K562 (cell line): ENCODE measurements around the gene COL15A1. TPM values are rescaled to one million over a fixed set of nuclear protein-coding genes. Genes with fewer than 3 reads are reported as not detected.

Experiments used
- ATAC-seq: fragments of 200-7000 bp; cut with Tn5 transposase; 3 replicates; pipeline ENCODE4 v1.9.1; 2020; ENCODE audit warnings: moderate library complexity
- BruUV-seq: library from RNA; stranded (reverse); fragments of 400-500 nt; replicated peaks from 2 replicates; lab custom pipeline; 2021; lab: Mats Ljungman, UMichigan
- CTCF ChIA-PET: fragments of 300-600 bp; formaldehyde crosslinking; extraction: SDS; loops from one replicate; lab custom pipeline; 2021; ENCODE audit warnings: low intra/inter-chr PET ratio; lab: Yijun Ruan, JAX
- POLR2A ChIA-PET: fragments of 300-600, 350-650 bp; sonication (Branson Sonifier 250); formaldehyde crosslinking; extraction: SDS; loops from one replicate; lab custom pipeline; 2021; ENCODE audit warnings: antibody characterized with exemption, inconsistent platforms; lab: Yijun Ruan, JAX
- DNase-seq, 4 experiments: peaks; one replicate each; pipeline versions ENCODE4 v3.0.0 to v3.0.0-alpha.2; 2011 to 2018; ENCODE audit warnings: low spot score in 3 of 4, mixed read lengths in 3 of 4; ENCODE audit errors: extremely low read depth in 1 of 4
- FAIRE-seq: peaks from 2 replicates; lab custom pipeline; 2011; peaks lifted over from hg19 to GRCh38; lab: Jason Lieb, UNC
- H2AFZ ChIP-seq: 2 replicates; pipeline ENCODE4 v1.6.0; 2011; ENCODE audit warnings: low read depth, low read length, control low read depth, inconsistent platforms
- H3K27ac ChIP-seq: fragments of 200-600 bp; 3 replicates; pipeline ENCODE4 v1.8.0; 2011; ENCODE audit warnings: low read depth, mild to moderate bottlenecking, control low read depth, inconsistent platforms, low read length, moderate library complexity, mixed read lengths; ENCODE audit errors: extremely low read depth
- H3K27me3 ChIP-seq, 2 experiments: fragments of 300-600 bp in 1 of 2; 2 replicates in 1 of 2; 3 replicates in 1 of 2; pipeline versions ENCODE4 v1.6.0 to v1.8.0; 2011; ENCODE audit warnings: inconsistent platforms in 2 of 2, low read length in 2 of 2, mild to moderate bottlenecking in 1 of 2, mixed read lengths in 1 of 2, moderate library complexity in 1 of 2; ENCODE audit not compliant: control insufficient read depth in 2 of 2, insufficient read depth in 2 of 2
- H3K36me3 ChIP-seq: fragments of 300-600 bp; 3 replicates; pipeline ENCODE4 v1.8.0; 2011; ENCODE audit warnings: mild to moderate bottlenecking, low read length, inconsistent platforms; ENCODE audit not compliant: control insufficient read depth, insufficient read depth
- H3K4me1 ChIP-seq, 2 experiments: fragments of 200-600 bp in 1 of 2; replicated peaks in 1 of 2; 2 replicates in 1 of 2; 3 replicates in 1 of 2; pipeline versions ENCODE4 v1.5.1 to v1.8.0; 2011; ENCODE audit warnings: inconsistent platforms in 2 of 2, low read length in 2 of 2, mild to moderate bottlenecking in 1 of 2, mixed read lengths in 1 of 2, moderate library complexity in 1 of 2; ENCODE audit not compliant: control insufficient read depth in 2 of 2, insufficient read depth in 2 of 2
- H3K4me2 ChIP-seq: 2 replicates; pipeline ENCODE4 v1.6.1; 2011; ENCODE audit warnings: low read length, control low read depth, inconsistent platforms, mixed read lengths; ENCODE audit not compliant: insufficient read depth
- H3K4me3 ChIP-seq: fragments of 200-600 bp; sonication (generic), shearing (Covaris generic); 2 replicates; pipeline ENCODE4 v1.5.1; 2016; ENCODE audit warnings: control low read depth, inconsistent platforms
- H3K79me2 ChIP-seq: fragments of 200-600 bp; 3 replicates; pipeline ENCODE4 v1.8.0; 2011; ENCODE audit warnings: low read length, inconsistent platforms; ENCODE audit not compliant: control insufficient read depth, insufficient read depth
- H3K9ac ChIP-seq, 2 experiments: 2 replicates each; pipeline versions ENCODE4 v1.6.0 to v1.6.1; 2011; ENCODE audit warnings: low read depth in 2 of 2, low read length in 2 of 2, control low read depth in 1 of 2, inconsistent platforms in 1 of 2, mild to moderate bottlenecking in 1 of 2, mixed read lengths in 1 of 2; ENCODE audit not compliant: insufficient read depth in 1 of 2
- H3K9me1 ChIP-seq: one replicate; pipeline ENCODE4 v1.6.0; 2011; ENCODE audit warnings: inconsistent platforms, mild to moderate bottlenecking, low read length, moderate library complexity; ENCODE audit not compliant: control insufficient read depth, insufficient read depth
- H3K9me3 ChIP-seq: replicated peaks from 2 replicates; pipeline ENCODE4 v1.5.1; 2011; ENCODE audit warnings: low read depth, low read length, inconsistent platforms; ENCODE audit not compliant: control insufficient read depth, insufficient read depth
- H4K20me1 ChIP-seq: replicated peaks from 2 replicates; pipeline ENCODE4 v1.6.1; 2011; ENCODE audit warnings: low read length, inconsistent platforms, mixed read lengths; ENCODE audit not compliant: control insufficient read depth, insufficient read depth
- DMBX1 ChIP-seq: fragments of 250-450 bp; sonication (Bioruptor Pico); IDR thresholded peaks from 2 replicates; pipeline ENCODE4 v1.8.0; 2022; ENCODE audit warnings: inconsistent platforms, mild to moderate bottlenecking, moderate library complexity, borderline replicate concordance
- FIP1L1 ChIP-seq: fragments of 200-400 bp; formaldehyde crosslinking; IDR thresholded peaks from 2 replicates; pipeline ENCODE4 v1.6.1; 2018; ENCODE audit warnings: mild to moderate bottlenecking, low read depth, low read length; ENCODE audit not compliant: poor library complexity, severe bottlenecking
- NEUROD1 ChIP-seq: fragments of 150-350 bp; IDR thresholded peaks from 2 replicates; pipeline ENCODE4 v1.6.1; 2014; ENCODE audit warnings: borderline replicate concordance, low read length, low read depth; ENCODE audit not compliant: partially characterized antibody
- NFYB ChIP-seq: IDR thresholded peaks from 2 replicates; pipeline ENCODE4 v1.6.1; 2011; ENCODE audit warnings: mild to moderate bottlenecking, moderate library complexity; ENCODE audit not compliant: insufficient read length; ENCODE audit errors: extremely low read depth
- NUFIP1 ChIP-seq: fragments of 450-650 bp; IDR thresholded peaks from 2 replicates; pipeline ENCODE4 v1.6.1; 2018; ENCODE audit not compliant: partially characterized antibody
- PHF21A ChIP-seq: fragments of 450-650 bp; IDR thresholded peaks from 2 replicates; pipeline ENCODE4 v1.6.1; 2017; ENCODE audit warnings: low read depth, borderline replicate concordance
- PURB ChIP-seq: sonication (generic); formaldehyde crosslinking; IDR thresholded peaks from 2 replicates; pipeline ENCODE4 v1.9.0; 2021; ENCODE audit warnings: low read depth, mild to moderate bottlenecking, missing genetic modification reagents
- RAD21 ChIP-seq, 2 experiments: fragments of 250-450 bp in 1 of 2; fragments of 450-650 bp in 1 of 2; sonication (Bioruptor Pico) in 1 of 2; formaldehyde crosslinking in 1 of 2; IDR thresholded peaks in 1 of 2; conservative IDR thresholded peaks in 1 of 2; 2 replicates each; pipeline versions ENCODE4 v1.4.0 to v1.8.0; 2020 to 2022; ENCODE audit warnings: mild to moderate bottlenecking in 2 of 2, moderate library complexity in 1 of 2
- ZNF274 ChIP-seq: IDR thresholded peaks from 2 replicates; pipeline ENCODE4 v1.6.1; 2011; ENCODE audit warnings: low read depth, mild to moderate bottlenecking, low read length, moderate library complexity, borderline replicate concordance
- ZNF561 ChIP-seq: fragments of 450-650 bp; formaldehyde crosslinking; conservative IDR thresholded peaks from 2 replicates; pipeline ENCODE4 v1.4.0; 2020; ENCODE audit warnings: mild to moderate bottlenecking, moderate library complexity
- WGBS: fragments of 100-300 bp; shearing (Covaris generic); methylation state at CpG from one replicate; pipeline ENCODE4 v1.1.6; 2016; ENCODE audit warnings: low coverage, mixed read lengths; ENCODE audit not compliant: insufficient coverage; ENCODE audit errors: missing lambda C conversion rate; 5-methylcytosine and 5-hydroxymethylcytosine counted together
- in situ Hi-C: fragments of 300-500 bp; cut with MboI; formaldehyde crosslinking; loops from 4 replicates; pipeline ENCODE4 v1.15.0; 2018; ENCODE audit warnings: inconsistent platforms, mixed read lengths
- intact Hi-C: fragments of 100-400 bp; cut with micrococcal nuclease; formaldehyde crosslinking; loops from 2 replicates; pipeline ENCODE4 v1.14.2; 2022
- polyA plus RNA-seq, 8 experiments: library from polyadenylated mRNA; depleted of rRNA in 4 of 8; stranded (reverse) in 5 of 8; unstranded in 3 of 8; fragments of >200 nt; fragmentation: Nextera tagmentation in 2 of 8; fragmentation: Illumina TruSeq in 1 of 8; extraction: Ambion mirVana in 2 of 8; extraction: Trizol in 1 of 8; gene quantifications; 2 replicates each; pipeline versions ENCODE4 v1.2.1 to v1.2.3, GENCODE V29; 2011 to 2014; ENCODE audit warnings: inconsistent platforms in 1 of 8, missing spikeins in 1 of 8
- total RNA-seq, 7 experiments: library from RNA; depleted of rRNA in 6 of 7; stranded (reverse); fragments of >200 nt in 6 of 7; fragmentation: Illumina TruSeq in 2 of 7; extraction: Trizol in 2 of 7; gene quantifications; 2 replicates each; pipeline versions ENCODE4 v1.2.1 to v1.2.3, GENCODE V29; 2011 to 2021; ENCODE audit warnings: low replicate concordance in 1 of 7
- TF ChIP-seq, protein P1 (sequence below): fragments of 250-450 bp; sonication (Bioruptor Pico); IDR thresholded peaks from 2 replicates; pipeline ENCODE4 v1.5.0; 2020; ENCODE audit warnings: mild to moderate bottlenecking
- TF ChIP-seq, protein P2 (sequence below): sonication (generic); formaldehyde crosslinking; IDR thresholded peaks from 2 replicates; pipeline ENCODE4 v1.8.1; 2023; ENCODE audit warnings: mild to moderate bottlenecking, missing genetic modification reagents
- TF ChIP-seq, protein P3 (sequence below): fragments of 450-650 bp; conservative IDR thresholded peaks from 2 replicates; pipeline ENCODE4 v1.6.1; 2016; ENCODE audit warnings: missing genetic modification characterization, low read depth, mild to moderate bottlenecking, missing compliant biosample characterization, moderate library complexity

The COL15A1 gene
- total and polyA plus RNA-seq, 9 of the 15 experiments (the other 6 are each of a cell fraction or from before 2014, with no cell fraction given), result 0.46 to 5.1 (median 2.6) TPM

DNA sequence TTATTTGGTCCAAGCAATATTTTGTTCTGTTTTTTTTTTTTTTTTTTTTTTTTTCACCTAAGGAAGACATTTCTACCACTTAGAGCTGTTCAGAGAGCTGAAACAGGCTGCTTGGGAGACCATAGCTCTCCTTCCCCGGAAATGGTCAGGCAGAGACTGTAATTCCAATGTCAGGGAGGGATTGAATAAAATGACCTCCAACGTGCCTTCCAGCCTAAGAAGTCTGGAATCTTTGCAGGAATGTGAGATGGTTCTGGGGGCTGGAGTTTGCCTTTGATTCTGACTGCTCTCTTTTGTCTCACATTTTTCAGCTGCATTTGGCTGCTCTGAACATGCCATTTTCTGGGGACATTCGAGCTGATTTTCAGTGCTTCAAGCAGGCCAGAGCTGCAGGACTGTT lies 122.9 kb downstream of the COL15A1 start:
- no peak; the same call in 2 of the 3 replicates for ATAC-seq
- no peaks in the 10 kb centered on the region for H3K9me1 ChIP-seq
- no peaks in the 10 kb centered on the region for H3K9me3 ChIP-seq
- in situ Hi-C loops, result no loop called here
- H3K79me2 ChIP-seq, result no peaks in the 10 kb centered on the region
- WGBS, result 31% methylated on average over 3 of the region's 3 CpGs
- H3K4me2 ChIP-seq, result peak overlapping the region; percentile 26; the same call in 1 of the 2 replicates
- H4K20me1 ChIP-seq, result no peaks in the 10 kb centered on the region
- intact Hi-C loops, result no loop called here
- no peak overlapping the region for H3K27ac ChIP-seq
- POLR2A ChIA-PET, result interaction anchor here (0.6 to 2.0 kb wide), 4 partner anchors 8 to 98 kb away, joined by 3 to 14 read pairs (median 8); no protein-coding TSS in a partner anchor
- H3K9ac ChIP-seq, result peak overlapping the region in 1 of 2 experiments; percentile 19; a peak in 1 of 4 replicates
- H3K4me3 ChIP-seq, result no peak overlapping the region
- TF ChIP-seq, protein P1, sequence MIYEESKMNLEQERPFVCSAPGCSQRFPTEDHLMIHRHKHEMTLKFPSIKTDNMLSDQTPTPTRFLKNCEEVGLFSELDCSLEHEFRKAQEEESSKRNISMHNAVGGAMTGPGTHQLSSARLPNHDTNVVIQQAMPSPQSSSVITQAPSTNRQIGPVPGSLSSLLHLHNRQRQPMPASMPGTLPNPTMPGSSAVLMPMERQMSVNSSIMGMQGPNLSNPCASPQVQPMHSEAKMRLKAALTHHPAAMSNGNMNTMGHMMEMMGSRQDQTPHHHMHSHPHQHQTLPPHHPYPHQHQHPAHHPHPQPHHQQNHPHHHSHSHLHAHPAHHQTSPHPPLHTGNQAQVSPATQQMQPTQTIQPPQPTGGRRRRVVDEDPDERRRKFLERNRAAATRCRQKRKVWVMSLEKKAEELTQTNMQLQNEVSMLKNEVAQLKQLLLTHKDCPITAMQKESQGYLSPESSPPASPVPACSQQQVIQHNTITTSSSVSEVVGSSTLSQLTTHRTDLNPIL (CRISPR knock-in tag), result no peak
- TF ChIP-seq, protein P2, sequence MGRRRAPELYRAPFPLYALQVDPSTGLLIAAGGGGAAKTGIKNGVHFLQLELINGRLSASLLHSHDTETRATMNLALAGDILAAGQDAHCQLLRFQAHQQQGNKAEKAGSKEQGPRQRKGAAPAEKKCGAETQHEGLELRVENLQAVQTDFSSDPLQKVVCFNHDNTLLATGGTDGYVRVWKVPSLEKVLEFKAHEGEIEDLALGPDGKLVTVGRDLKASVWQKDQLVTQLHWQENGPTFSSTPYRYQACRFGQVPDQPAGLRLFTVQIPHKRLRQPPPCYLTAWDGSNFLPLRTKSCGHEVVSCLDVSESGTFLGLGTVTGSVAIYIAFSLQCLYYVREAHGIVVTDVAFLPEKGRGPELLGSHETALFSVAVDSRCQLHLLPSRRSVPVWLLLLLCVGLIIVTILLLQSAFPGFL (CRISPR knock-in tag), result no peak
- TF ChIP-seq NEUROD1 (no peak), NFYB (no peak), NUFIP1 (no peak), DMBX1 (CRISPR knock-in tag) (no peak), PURB (CRISPR knock-in tag) (no peak), RAD21 (CRISPR knock-in tag; conservative IDR thresholded peaks at IDR 0.05 in 1 of 2, IDR thresholded peaks at IDR 0.05 in 1 of 2) (no peak), FIP1L1 (no peak), ZNF561 (CRISPR knock-in tag) (no peak), PHF21A (no peak), ZNF274 (no peak)
- TF ChIP-seq, protein P3, sequence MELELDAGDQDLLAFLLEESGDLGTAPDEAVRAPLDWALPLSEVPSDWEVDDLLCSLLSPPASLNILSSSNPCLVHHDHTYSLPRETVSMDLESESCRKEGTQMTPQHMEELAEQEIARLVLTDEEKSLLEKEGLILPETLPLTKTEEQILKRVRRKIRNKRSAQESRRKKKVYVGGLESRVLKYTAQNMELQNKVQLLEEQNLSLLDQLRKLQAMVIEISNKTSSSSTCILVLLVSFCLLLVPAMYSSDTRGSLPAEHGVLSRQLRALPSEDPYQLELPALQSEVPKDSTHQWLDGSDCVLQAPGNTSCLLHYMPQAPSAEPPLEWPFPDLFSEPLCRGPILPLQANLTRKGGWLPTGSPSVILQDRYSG (tag), result no peak; the same call in 1 of the 2 replicates
- TF ChIP-seq, all 486 proteins: peak for 0
- CTCF ChIA-PET, result no interaction called here
- no peaks in the 10 kb centered on the region for H3K36me3 ChIP-seq
- peaks cover 5 to 25% of the 10 kb centered on the region in 2 experiments; a peak in 4 of 5 replicates for H3K4me1 ChIP-seq
- H2AFZ ChIP-seq, result peak overlapping the region; percentile 83
- no peaks in the 10 kb centered on the region for H3K27me3 ChIP-seq
- BruUV-seq, result no TSS peak
- FAIRE-seq (no peak), DNase-seq (no peak)
